IMR-90 (cell line): ENCODE measurements around the gene ADAMTS17. TPM values are rescaled to one million over a fixed set of nuclear protein-coding genes. Genes with fewer than 3 reads are reported as not detected.

Experiments
- ATAC-seq: fragments of 200-7000 bp; cut with Tn5 transposase; 2 replicates; pipeline ENCODE4 v1.9.1; 2020; ENCODE audit warnings: low read depth, mild to moderate bottlenecking, moderate library complexity
- BruUV-seq: library from RNA; stranded (reverse); fragments of 400-500 nt; replicated peaks from 2 replicates; lab custom pipeline; 2021; lab: Mats Ljungman, UMichigan
- CTCF ChIA-PET: fragments of 300-600 bp; formaldehyde crosslinking; extraction: SDS; loops from one replicate; lab custom pipeline; 2021; ENCODE audit warnings: antibody characterized with exemption; lab: Yijun Ruan, JAX
- POLR2A ChIA-PET: fragments of 300-600 bp; sonication (Branson Sonifier 250); formaldehyde crosslinking; loops from one replicate; lab custom pipeline; 2022; ENCODE audit warnings: antibody characterized with exemption; ENCODE audit not compliant: unreplicated experiment; lab: Charles Lee
- DNase-seq: peaks from one replicate; pipeline ENCODE4 v3.0.0; 2013
- H2AFZ ChIP-seq: replicated peaks from 2 replicates; pipeline ENCODE3; 2013; ENCODE audit warnings: low read length, mild to moderate bottlenecking; ENCODE audit not compliant: poor library complexity
- H2AK5ac ChIP-seq: 2 replicates; pipeline ENCODE4 v1.6.1; 2013; ENCODE audit warnings: low read depth, low read length, inconsistent platforms
- H2AK9ac ChIP-seq: replicated peaks from 2 replicates; pipeline ENCODE3; 2013; ENCODE audit warnings: mild to moderate bottlenecking, low read depth, low read length, moderate library complexity; ENCODE audit not compliant: poor library complexity
- H2BK120ac ChIP-seq: 2 replicates; pipeline ENCODE4 v1.6.1; 2013; ENCODE audit warnings: low read depth, low read length, inconsistent platforms
- H2BK15ac ChIP-seq: 3 replicates; pipeline ENCODE4 v1.6.1; 2013; ENCODE audit warnings: low read depth, low read length, inconsistent platforms
- H2BK20ac ChIP-seq: 2 replicates; pipeline ENCODE4 v1.6.1; 2013; ENCODE audit warnings: low read depth, mild to moderate bottlenecking, inconsistent platforms, low read length, moderate library complexity
- H2BK5ac ChIP-seq: 2 replicates; pipeline ENCODE4 v1.6.1; 2013; ENCODE audit warnings: mild to moderate bottlenecking, low read depth, low read length, inconsistent platforms; ENCODE audit not compliant: poor library complexity, severe bottlenecking
- H3K14ac ChIP-seq: replicated peaks from 2 replicates; pipeline ENCODE4 v1.6.1; 2013; ENCODE audit warnings: low read depth, low read length, inconsistent platforms
- H3K18ac ChIP-seq: 2 replicates; pipeline ENCODE4 v1.6.1; 2013; ENCODE audit warnings: low read depth, low read length, control low read depth
- H3K23ac ChIP-seq: 2 replicates; pipeline ENCODE4 v1.6.1; 2013; ENCODE audit warnings: low read depth, low read length, inconsistent platforms
- H3K27ac ChIP-seq: 2 replicates; pipeline ENCODE4 v1.5.1; 2013; ENCODE audit warnings: mild to moderate bottlenecking, control low read depth, low read length; ENCODE audit not compliant: insufficient read depth
- H3K27me3 ChIP-seq: 2 replicates; pipeline ENCODE4 v1.6.1; 2013; ENCODE audit warnings: low read length; ENCODE audit not compliant: control insufficient read depth, insufficient read depth
- H3K36me3 ChIP-seq: 2 replicates; pipeline ENCODE4 v1.6.1; 2013; ENCODE audit warnings: low read length, mixed read lengths; ENCODE audit not compliant: control insufficient read depth, insufficient read depth
- H3K4ac ChIP-seq: 2 replicates; pipeline ENCODE4 v1.6.1; 2013; ENCODE audit warnings: low read depth, low read length, inconsistent platforms
- H3K4me1 ChIP-seq: 2 replicates; pipeline ENCODE4 v1.6.1; 2013; ENCODE audit warnings: low read length, mixed read lengths; ENCODE audit not compliant: control insufficient read depth, insufficient read depth
- H3K4me2 ChIP-seq: 2 replicates; pipeline ENCODE4 v1.6.1; 2013; ENCODE audit warnings: low read depth, mild to moderate bottlenecking, control low read depth, low read length, moderate library complexity
- H3K4me3 ChIP-seq: 2 replicates; pipeline ENCODE4 v1.5.1; 2013; ENCODE audit warnings: low read depth, mild to moderate bottlenecking, control low read depth, low read length, moderate library complexity; ENCODE audit not compliant: insufficient read depth
- H3K56ac ChIP-seq: 2 replicates; pipeline ENCODE4 v1.6.1; 2013; ENCODE audit warnings: low read length, inconsistent platforms; ENCODE audit not compliant: insufficient read depth; ENCODE audit errors: extremely low read depth
- H3K79me1 ChIP-seq, 2 experiments: 2 replicates each; pipeline ENCODE4 v1.6.1; 2013; ENCODE audit warnings: low read length in 2 of 2, inconsistent platforms in 1 of 2, low read depth in 1 of 2
- H3K9ac ChIP-seq: 2 replicates; pipeline ENCODE4 v1.6.1; 2013; ENCODE audit warnings: low read depth, low read length, control low read depth
- H3K9me1 ChIP-seq: 2 replicates; pipeline ENCODE4 v1.6.1; 2013; ENCODE audit warnings: low read length, inconsistent platforms; ENCODE audit not compliant: insufficient read depth
- H3K9me3 ChIP-seq: 2 replicates; pipeline ENCODE4 v1.6.1; 2013; ENCODE audit warnings: low read length; ENCODE audit not compliant: control insufficient read depth, insufficient read depth
- H4K20me1 ChIP-seq: 2 replicates; pipeline ENCODE4 v1.6.1; 2013; ENCODE audit warnings: low read length, inconsistent platforms; ENCODE audit not compliant: insufficient read depth
- H4K5ac ChIP-seq: 2 replicates; pipeline ENCODE4 v1.6.1; 2013; ENCODE audit warnings: mild to moderate bottlenecking, low read depth, low read length, control low read depth
- H4K8ac ChIP-seq, 2 experiments: 2 replicates each; pipeline ENCODE4 v1.6.1; 2013; ENCODE audit warnings: low read depth in 2 of 2, low read length in 2 of 2, control low read depth in 1 of 2, inconsistent platforms in 1 of 2
- H4K91ac ChIP-seq: 2 replicates; pipeline ENCODE4 v1.6.1; 2013; ENCODE audit warnings: low read depth, low read length, inconsistent platforms; ENCODE audit not compliant: insufficient read depth
- BHLHE40 ChIP-seq: fragments of 150-350 bp; IDR thresholded peaks from 2 replicates; pipeline ENCODE4 v1.6.1; 2016; ENCODE audit warnings: mild to moderate bottlenecking, low read depth, low read length
- CEBPB ChIP-seq: IDR thresholded peaks from 2 replicates; pipeline ENCODE4 v1.6.1; 2012; ENCODE audit warnings: low read depth, low read length, improper control_type of control experiment
- CHD1 ChIP-seq: IDR thresholded peaks from 2 replicates; pipeline ENCODE4 v1.6.1; 2012; ENCODE audit warnings: low read depth, low read length, improper control_type of control experiment
- ELK1 ChIP-seq: fragments of 150-350 bp; IDR thresholded peaks from 2 replicates; pipeline ENCODE4 v1.6.1; 2016; ENCODE audit warnings: low read depth, mild to moderate bottlenecking, low read length, moderate library complexity, borderline replicate concordance
- FOS ChIP-seq: fragments of 150-350 bp; IDR thresholded peaks from 2 replicates; pipeline ENCODE4 v1.6.1; 2016; ENCODE audit warnings: low read depth, low read length
- MAFK ChIP-seq: IDR thresholded peaks from 2 replicates; pipeline ENCODE4 v1.6.1; 2012; ENCODE audit warnings: low read depth, low read length, improper control_type of control experiment
- MXI1 ChIP-seq: IDR thresholded peaks from 2 replicates; pipeline ENCODE4 v1.6.1; 2012; ENCODE audit warnings: low read depth, mild to moderate bottlenecking, low read length, moderate library complexity, borderline replicate concordance
- NFE2L2 ChIP-seq: fragments of 150-350 bp; IDR thresholded peaks from 2 replicates; pipeline ENCODE4 v1.6.1; 2016; ENCODE audit warnings: low read depth, mild to moderate bottlenecking, low read length
- POLR2A ChIP-seq: IDR thresholded peaks from 2 replicates; pipeline ENCODE4 v1.6.1; 2012; ENCODE audit warnings: mild to moderate bottlenecking, low read depth, low read length
- RAD21 ChIP-seq: IDR thresholded peaks from 2 replicates; pipeline ENCODE4 v1.6.1; 2012; ENCODE audit warnings: low read length, improper control_type of control experiment
- RCOR1 ChIP-seq: IDR thresholded peaks from 2 replicates; pipeline ENCODE4 v1.6.1; 2012; ENCODE audit warnings: mild to moderate bottlenecking, low read length, improper control_type of control experiment; ENCODE audit not compliant: insufficient replicate concordance
- RFX5 ChIP-seq: IDR thresholded peaks from 2 replicates; pipeline ENCODE4 v1.8.0; 2012; ENCODE audit warnings: low read depth, mild to moderate bottlenecking, low read length, moderate library complexity
- USF2 ChIP-seq: fragments of 150-350 bp; IDR thresholded peaks from 2 replicates; pipeline ENCODE4 v1.6.1; 2017; ENCODE audit warnings: mild to moderate bottlenecking, antibody characterized with exemption, low read length, low read depth
- WGBS, 2 experiments: methylation state at CpG; one replicate each; pipeline versions ENCODE4 v1.1.5 to v1.1.7; 2013; ENCODE audit warnings: missing lambda C conversion rate in 2 of 2; ENCODE audit not compliant: insufficient read length in 1 of 2; ENCODE audit errors: extremely low coverage in 2 of 2; 5-methylcytosine and 5-hydroxymethylcytosine counted together
- dilution Hi-C: fragments of 300-500 bp; cut with HindIII; formaldehyde crosslinking; loops from one replicate; pipeline ENCODE4 v1.14.3; 2018; ENCODE audit warnings: low sequenced_read_pairs; ENCODE audit not compliant: unreplicated experiment
- in situ Hi-C: fragments of 300-500 bp; cut with MboI; formaldehyde crosslinking; loops from 3 replicates; pipeline ENCODE4 v1.14.3; 2019; ENCODE audit warnings: low sequenced_read_pairs, inconsistent platforms, mixed read lengths
- intact Hi-C: fragments of 100-400 bp; cut with micrococcal nuclease; formaldehyde crosslinking; loops from 2 replicates; pipeline ENCODE4 v1.10.0; 2022
- polyA plus RNA-seq, 3 experiments: library from polyadenylated mRNA; depleted of rRNA; stranded (reverse); fragments of >200 nt; gene quantifications; 2 replicates each; pipeline ENCODE4 v1.2.3, GENCODE V29; 2012; ENCODE audit warnings: low replicate concordance in 1 of 3
- total RNA-seq: library from RNA; depleted of rRNA; stranded (reverse); fragments of >200 nt; gene quantifications from 2 replicates; pipeline ENCODE4 v1.2.3, GENCODE V29; 2012

The ADAMTS17 gene
- total and polyA plus RNA-seq, 2 of the 4 experiments (the other 2 are of a cell fraction), result 0.03 TPM; not detected in 1

DNA sequence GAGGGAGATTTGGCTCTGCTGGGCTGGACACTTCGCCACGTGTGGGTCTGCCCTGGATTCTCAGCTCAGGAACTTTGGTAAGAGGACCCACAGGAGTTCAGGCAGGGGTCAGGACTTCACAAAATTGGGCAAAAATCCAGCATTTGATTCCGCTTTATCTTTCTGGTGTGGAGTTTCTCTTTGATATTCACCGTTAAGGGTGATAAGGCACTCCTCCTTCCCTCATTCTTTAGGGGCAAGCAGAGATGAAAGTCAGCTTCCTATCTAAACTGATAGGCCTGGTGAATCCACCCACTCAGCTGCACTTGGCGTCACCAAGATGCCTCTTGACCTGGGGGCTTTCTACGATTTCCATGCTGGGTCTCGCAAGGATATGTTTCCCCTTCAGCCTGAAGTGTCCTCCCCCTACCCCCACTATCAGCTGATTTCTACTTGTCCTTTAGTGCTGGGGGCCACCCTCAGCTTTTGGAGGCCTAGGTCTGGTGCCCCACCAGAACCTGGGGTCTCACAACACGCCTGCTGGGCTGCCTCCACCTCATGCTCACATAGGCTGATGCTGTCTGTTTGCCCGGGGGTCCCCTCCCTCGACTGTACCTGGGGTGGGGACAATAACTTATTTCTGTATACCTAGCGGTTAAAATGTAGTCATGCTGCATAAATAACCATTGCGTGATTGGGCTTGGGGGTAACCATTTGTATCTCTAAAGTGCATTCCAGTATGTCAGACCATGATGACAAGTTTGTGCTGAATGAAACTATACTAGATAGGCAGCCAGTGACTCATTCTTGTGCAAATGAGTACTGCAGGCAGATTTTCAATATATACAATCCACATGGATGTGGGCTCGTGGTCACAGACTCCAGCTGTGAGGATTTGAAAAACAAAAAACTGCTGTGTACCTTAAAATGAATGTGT is 248.3 kb downstream of the ADAMTS17 start (continued):
- TF ChIP-seq MAFK (0 out of 2 replicates have a peak, but pooled peaks have one; percentile 6), RCOR1 (no peak), RAD21 (no peak)

DNA sequence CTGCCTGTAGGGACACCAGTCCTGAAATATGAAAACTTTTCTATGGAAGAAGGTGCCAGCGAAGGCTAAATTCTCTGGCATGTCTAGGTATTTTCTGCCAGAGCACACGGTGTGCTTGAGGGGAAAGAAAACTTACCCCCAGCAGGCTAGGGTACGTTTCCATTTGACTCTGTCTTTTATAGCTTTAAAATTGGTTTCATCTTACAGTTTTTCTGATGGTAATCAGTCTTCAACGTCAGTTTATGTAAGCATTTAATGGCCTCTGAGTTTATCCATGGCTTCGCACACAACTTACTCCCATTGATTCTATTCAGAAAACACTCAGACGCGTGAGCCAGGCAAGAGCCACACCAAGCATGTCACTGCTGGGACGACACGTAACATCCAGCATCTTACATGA is 249.7 kb downstream of the ADAMTS17 start:
- H2BK5ac ChIP-seq, result no peak overlapping the region
- POLR2A ChIA-PET, result no interaction called here
- BruUV-seq, result no TSS peak
- H3K79me1 ChIP-seq, result no peaks in the 10 kb centered on the region
- no peak overlapping the region for H3K56ac ChIP-seq
- peak overlapping the region; percentile 96 for H2BK20ac ChIP-seq
- intact Hi-C loops (no loop called here), in situ Hi-C loops (no loop called here), dilution Hi-C loops (no loop called here)
- no peaks in the 10 kb centered on the region for H3K36me3 ChIP-seq
- no peak overlapping the region; the same call in 1 of the 2 replicates for H4K91ac ChIP-seq
- peaks cover 24% of the 10 kb centered on the region for H3K9me1 ChIP-seq
- ATAC-seq, result no peak
- H2BK120ac ChIP-seq, result peak overlapping the region; percentile 94
- H3K4me3 ChIP-seq, result no peak overlapping the region
- WGBS, 2 experiments, result no CpG with 5 or more reads among the region's 9 CpGs
- peaks cover 12% of the 10 kb centered on the region for H3K4me1 ChIP-seq
- H2AK5ac ChIP-seq, result peak overlapping the region; percentile 79; the same call in 1 of the 2 replicates
- H2BK15ac ChIP-seq, result no peak overlapping the region
- H4K5ac ChIP-seq, result no peak overlapping the region
- no peak overlapping the region for H2AK9ac ChIP-seq
- H3K27ac ChIP-seq, result no peak overlapping the region
- H4K8ac ChIP-seq, result no peak overlapping the region; a peak in 1 of 4 replicates
- no peak overlapping the region for H3K14ac ChIP-seq
- no peak overlapping the region for H3K4me2 ChIP-seq
- H3K9ac ChIP-seq, result no peak overlapping the region
- no peaks in the 10 kb centered on the region for H3K27me3 ChIP-seq
- peak overlapping the region; percentile 69 for H3K4ac ChIP-seq
- H3K9me3 ChIP-seq, result no peaks in the 10 kb centered on the region; the same call in 1 of the 2 replicates
- H4K20me1 ChIP-seq, result no peaks in the 10 kb centered on the region
- H3K18ac ChIP-seq, result no peak overlapping the region
- DNase-seq, result no peak
- no peak overlapping the region for H2AFZ ChIP-seq
- CTCF ChIA-PET, result no interaction called here
- no peak overlapping the region for H3K23ac ChIP-seq
- no peak for TF ChIP-seq CEBPB
- no peak for TF ChIP-seq NFE2L2
- no peak for TF ChIP-seq BHLHE40
- no peak for TF ChIP-seq FOS
- TF ChIP-seq POLR2A, result no peak
- TF ChIP-seq RCOR1, result no peak
- TF ChIP-seq RAD21, result no peak
- no peak for TF ChIP-seq ELK1
- no peak for TF ChIP-seq USF2
- no peak for TF ChIP-seq MXI1
- TF ChIP-seq CHD1, result no peak
- TF ChIP-seq RFX5, result no peak
